Upper lobe of left lung (tissue), 4 donors: Measurements from ENCODE around the gene GALC.
A peak's percentile ranks its signal among the peaks of the same experiment; 100 is the strongest.

Experiments used
- POLR2A ChIP-seq, 4 donors: fragments of 450-650 bp; IDR thresholded peaks; one replicate each; pipeline ENCODE4 v1.5.1; 2016 to 2017; ENCODE audit warnings: antibody characterized with exemption in 4 of 4, mild to moderate bottlenecking in 2 of 4
- TF ChIP-seq, protein P1 (sequence below), 6 experiments: fragments of 450-650 bp in 4 of 6; fragments of 200-600 bp in 2 of 6; sonication (generic) in 2 of 6; IDR thresholded peaks; one replicate each; pipeline ENCODE4 v1.5.1; 2016 to 2019; ENCODE audit warnings: antibody characterized with exemption in 6 of 6

DNA sequence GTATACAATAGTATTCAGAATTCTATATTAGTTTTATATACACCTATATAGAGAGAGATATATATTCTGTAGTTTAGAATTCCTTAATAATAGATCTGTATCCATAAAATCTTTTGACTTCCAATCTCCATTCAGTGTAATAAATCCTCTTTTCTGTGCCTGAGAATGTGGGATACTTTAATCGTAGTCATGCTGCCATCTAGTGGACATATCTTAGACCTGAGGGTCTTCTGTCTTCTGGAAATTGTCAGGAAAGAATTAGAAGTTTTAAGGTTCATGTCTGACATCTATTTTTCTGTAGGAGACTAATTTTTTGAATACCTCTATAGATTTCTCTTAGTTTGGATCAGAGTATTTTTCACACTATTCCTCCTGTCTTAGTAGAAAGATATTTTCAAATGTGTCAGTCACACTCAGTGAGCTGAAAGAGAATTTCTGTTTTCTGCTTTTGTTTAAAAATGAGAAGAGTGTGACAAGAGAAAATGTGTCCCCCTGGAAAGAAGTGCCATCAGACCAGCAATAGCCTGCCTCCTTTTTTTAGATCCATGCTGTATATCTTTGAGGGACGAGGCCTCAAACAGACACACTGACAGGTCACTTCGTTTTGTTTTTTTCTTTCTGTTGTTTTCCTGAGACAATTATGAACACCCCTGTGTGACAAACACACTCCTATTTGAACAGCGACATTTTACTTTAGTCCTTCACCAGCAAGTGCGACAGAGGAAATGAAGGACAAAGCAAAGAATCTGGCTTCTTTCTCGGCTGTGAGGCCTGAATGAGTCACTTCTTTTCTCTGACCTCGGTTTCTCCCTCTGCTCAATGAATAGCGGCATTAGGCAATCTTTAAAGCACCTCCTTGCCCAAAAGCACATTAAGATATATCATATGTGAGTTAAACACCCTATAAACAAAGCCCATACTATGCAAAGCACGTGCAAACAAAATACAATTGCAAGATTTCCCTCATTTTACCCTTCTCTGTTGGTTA is 96.3 kb downstream of the GALC start:
- TF ChIP-seq POLR2A (IDR thresholded peaks at IDR 0.05) = no peak
- TF ChIP-seq, protein P1, sequence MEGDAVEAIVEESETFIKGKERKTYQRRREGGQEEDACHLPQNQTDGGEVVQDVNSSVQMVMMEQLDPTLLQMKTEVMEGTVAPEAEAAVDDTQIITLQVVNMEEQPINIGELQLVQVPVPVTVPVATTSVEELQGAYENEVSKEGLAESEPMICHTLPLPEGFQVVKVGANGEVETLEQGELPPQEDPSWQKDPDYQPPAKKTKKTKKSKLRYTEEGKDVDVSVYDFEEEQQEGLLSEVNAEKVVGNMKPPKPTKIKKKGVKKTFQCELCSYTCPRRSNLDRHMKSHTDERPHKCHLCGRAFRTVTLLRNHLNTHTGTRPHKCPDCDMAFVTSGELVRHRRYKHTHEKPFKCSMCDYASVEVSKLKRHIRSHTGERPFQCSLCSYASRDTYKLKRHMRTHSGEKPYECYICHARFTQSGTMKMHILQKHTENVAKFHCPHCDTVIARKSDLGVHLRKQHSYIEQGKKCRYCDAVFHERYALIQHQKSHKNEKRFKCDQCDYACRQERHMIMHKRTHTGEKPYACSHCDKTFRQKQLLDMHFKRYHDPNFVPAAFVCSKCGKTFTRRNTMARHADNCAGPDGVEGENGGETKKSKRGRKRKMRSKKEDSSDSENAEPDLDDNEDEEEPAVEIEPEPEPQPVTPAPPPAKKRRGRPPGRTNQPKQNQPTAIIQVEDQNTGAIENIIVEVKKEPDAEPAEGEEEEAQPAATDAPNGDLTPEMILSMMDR (IDR thresholded peaks at IDR 0.05) = peak; percentile 8 to 51 (median 40)
